Measurements from ENCODE around the gene COPS7B.

The COPS7B gene

GRCh38 chr2:231780123-231780908, 5.9 kb upstream of the COPS7B start:
- Mint-ChIP-seq H3K36me3 (ENCODE audit: low read depth) (peaks cover 5% of the 10 kb centered on the region), H3K4me3 (peak overlapping the region; percentile 92), H3K4me1 (ENCODE audit: low read depth) (peaks cover 49% of the 10 kb centered on the region), H3K9me3 (no peaks in the 10 kb centered on the region), H3K27me3 (no peaks in the 10 kb centered on the region), H3K27ac (peak overlapping the region; percentile 96)

- Mint-ChIP-seq H3K36me3 (ENCODE audit: low read depth) (peaks cover 5% of the 10 kb centered on the region), H3K27ac (peak within 1 kb of the TSS; percentile 96), H3K4me3 (peak within 1 kb of the TSS; percentile 92), H3K27me3 (no peaks in the 10 kb centered on the region), H3K4me1 (ENCODE audit: low read depth) (peaks cover 56% of the 10 kb centered on the region), H3K9me3 (no peaks in the 10 kb centered on the region)
These were observed 5.1 kb upstream of the COPS7B start, which contains the start of gene PDE6D for GRCh38 chr2:231780909-231781797. Gene PDE6D (minus strand): TSS chr2:231781282. CDS start chr2:231781114, 168 bp downstream.

- H3K36me3 Mint-ChIP-seq (ENCODE audit: low read depth), result peaks cover 5% of the 10 kb centered on the region
- H3K9me3 Mint-ChIP-seq, result no peaks in the 10 kb centered on the region
- H3K4me1 Mint-ChIP-seq (ENCODE audit: low read depth), result peaks cover 61% of the 10 kb centered on the region
- H3K27me3 Mint-ChIP-seq, result no peaks in the 10 kb centered on the region
- peak overlapping the region; percentile 96 for H3K27ac Mint-ChIP-seq
- peak overlapping the region; percentile 92 for H3K4me3 Mint-ChIP-seq
These were observed 4.2 kb upstream of the COPS7B start for GRCh38 chr2:231781798-231782726.

GRCh38 chr2:231785413-231785812, 832 bp upstream of the COPS7B start:
- H3K4me1 Mint-ChIP-seq (ENCODE audit: low read depth), result peaks cover 73% of the 10 kb centered on the region
- H3K9me3 Mint-ChIP-seq, result no peaks in the 10 kb centered on the region
- peaks cover 20% of the 10 kb centered on the region for H3K36me3 Mint-ChIP-seq (ENCODE audit: low read depth)
- H3K27ac Mint-ChIP-seq, result peak overlapping the region; percentile 86
- peak overlapping the region; percentile 93 for H3K4me3 Mint-ChIP-seq
- no peaks in the 10 kb centered on the region for H3K27me3 Mint-ChIP-seq

GRCh38 chr2:231785822-231786176, 446 bp upstream of the COPS7B start:
- Mint-ChIP-seq H3K27me3 (no peaks in the 10 kb centered on the region), H3K27ac (peak overlapping the region; percentile 86), H3K9me3 (no peaks in the 10 kb centered on the region), H3K4me3 (peak overlapping the region; percentile 93), H3K36me3 (ENCODE audit: low read depth) (peaks cover 20% of the 10 kb centered on the region), H3K4me1 (ENCODE audit: low read depth) (peaks cover 73% of the 10 kb centered on the region)

- peak overlapping the region; percentile 93 for H3K4me3 Mint-ChIP-seq
- peaks cover 78% of the 10 kb centered on the region for H3K4me1 Mint-ChIP-seq (ENCODE audit: low read depth)
- peak overlapping the region; percentile 85 for H3K27ac Mint-ChIP-seq
- H3K9me3 Mint-ChIP-seq, result no peaks in the 10 kb centered on the region
- H3K27me3 Mint-ChIP-seq, result no peaks in the 10 kb centered on the region
- H3K36me3 Mint-ChIP-seq (ENCODE audit: low read depth), result peaks cover 30% of the 10 kb centered on the region
These were observed 660 bp downstream of the COPS7B start for GRCh38 chr2:231786917-231787292.

GRCh38 chr2:231791107-231791506, 4.9 kb downstream of the COPS7B start:
- no peaks in the 10 kb centered on the region for H3K9me3 Mint-ChIP-seq
- no peak overlapping the region for H3K4me3 Mint-ChIP-seq
- H3K27ac Mint-ChIP-seq, result no peak overlapping the region
- peaks cover 52% of the 10 kb centered on the region for H3K36me3 Mint-ChIP-seq (ENCODE audit: low read depth)
- no peaks in the 10 kb centered on the region for H3K27me3 Mint-ChIP-seq
- peaks cover 37% of the 10 kb centered on the region for H3K4me1 Mint-ChIP-seq (ENCODE audit: low read depth)

GRCh38 chr2:231794383-231794782, 8.1 kb downstream of the COPS7B start:
- H3K4me1 Mint-ChIP-seq (ENCODE audit: low read depth), result peaks cover 14% of the 10 kb centered on the region
- H3K27me3 Mint-ChIP-seq, result no peaks in the 10 kb centered on the region

GRCh38 chr2:231795525-231796327, 9.5 kb downstream of the COPS7B start:
- Mint-ChIP-seq H3K4me3 (no peak overlapping the region), H3K27ac (no peak overlapping the region), H3K4me1 (ENCODE audit: low read depth) (peaks cover 8% of the 10 kb centered on the region), H3K27me3 (no peaks in the 10 kb centered on the region), H3K36me3 (ENCODE audit: low read depth) (peaks cover 73% of the 10 kb centered on the region), H3K9me3 (no peaks in the 10 kb centered on the region)

More at GRCh38 chr2:231794383-231794782, 8.1 kb downstream of the COPS7B start:
- H3K36me3 Mint-ChIP-seq (ENCODE audit: low read depth), result peaks cover 68% of the 10 kb centered on the region
- no peaks in the 10 kb centered on the region for H3K9me3 Mint-ChIP-seq
- no peak overlapping the region for H3K4me3 Mint-ChIP-seq
- no peak overlapping the region for H3K27ac Mint-ChIP-seq

- Mint-ChIP-seq H3K27me3 (no peaks in the 10 kb centered on the region), H3K36me3 (ENCODE audit: low read depth) (peaks cover 66% of the 10 kb centered on the region), H3K9me3 (no peaks in the 10 kb centered on the region), H3K27ac (no peak overlapping the region), H3K4me1 (ENCODE audit: low read depth) (no peaks in the 10 kb centered on the region), H3K4me3 (no peak overlapping the region)
These were observed 14.3 kb downstream of the COPS7B start for GRCh38 chr2:231800493-231801091.

GRCh38 chr2:231803501-231804138, 17.4 kb downstream of the COPS7B start:
- no peaks in the 10 kb centered on the region for H3K9me3 Mint-ChIP-seq
- no peak overlapping the region for H3K27ac Mint-ChIP-seq
- H3K4me1 Mint-ChIP-seq (ENCODE audit: low read depth), result no peaks in the 10 kb centered on the region
- H3K36me3 Mint-ChIP-seq (ENCODE audit: low read depth), result peaks cover 58% of the 10 kb centered on the region
- no peak overlapping the region for H3K4me3 Mint-ChIP-seq
- no peaks in the 10 kb centered on the region for H3K27me3 Mint-ChIP-seq

- Mint-ChIP-seq H3K4me1 (ENCODE audit: low read depth) (no peaks in the 10 kb centered on the region), H3K9me3 (no peaks in the 10 kb centered on the region), H3K27ac (no peak overlapping the region), H3K4me3 (no peak overlapping the region), H3K27me3 (no peaks in the 10 kb centered on the region), H3K36me3 (ENCODE audit: low read depth) (peaks cover 47% of the 10 kb centered on the region)
These were observed 20.8 kb downstream of the COPS7B start for GRCh38 chr2:231807020-231807419.

GRCh38 chr2:231810905-231811304, 24.7 kb downstream of the COPS7B start:
- Mint-ChIP-seq H3K9me3 (peaks cover 2% of the 10 kb centered on the region), H3K36me3 (ENCODE audit: low read depth) (peaks cover 51% of the 10 kb centered on the region), H3K4me3 (no peak overlapping the region), H3K4me1 (ENCODE audit: low read depth) (no peaks in the 10 kb centered on the region), H3K27me3 (no peaks in the 10 kb centered on the region), H3K27ac (peak overlapping the region; percentile 28)
